Endothelial cell (in vitro differentiated cells): Measurements from ENCODE around the gene FBLN2. TPM values are rescaled to one million over a fixed set of nuclear protein-coding genes. Genes with fewer than 3 reads are reported as not detected.

Source experiments
- DNase-seq: peaks from one replicate; pipeline ENCODE4 v3.0.0; 2021; ENCODE audit warnings: low spot score
- H3K27ac Mint-ChIP-seq: one replicate; pipeline ENCODE4 v1.8.0; 2021; ENCODE audit warnings: mixed read lengths, inconsistent platforms; ENCODE audit not compliant: unreplicated experiment
- H3K27me3 Mint-ChIP-seq: one replicate; pipeline ENCODE4 v1.8.0; 2021; ENCODE audit warnings: mild to moderate bottlenecking, moderate library complexity, mixed read lengths, inconsistent platforms; ENCODE audit not compliant: unreplicated experiment
- H3K36me3 Mint-ChIP-seq: one replicate; pipeline ENCODE4 v1.8.0; 2021; ENCODE audit warnings: mild to moderate bottlenecking, low read depth, mixed read lengths, inconsistent platforms; ENCODE audit not compliant: unreplicated experiment
- H3K4me1 Mint-ChIP-seq: one replicate; pipeline ENCODE4 v1.8.0; 2021; ENCODE audit warnings: mild to moderate bottlenecking, mixed read lengths, inconsistent platforms; ENCODE audit not compliant: unreplicated experiment
- H3K4me3 Mint-ChIP-seq: one replicate; pipeline ENCODE4 v1.8.0; 2021; ENCODE audit warnings: mild to moderate bottlenecking, mixed read lengths, inconsistent platforms; ENCODE audit not compliant: unreplicated experiment
- H3K9me3 Mint-ChIP-seq: one replicate; pipeline ENCODE4 v1.8.0; 2021; ENCODE audit warnings: mixed read lengths, inconsistent platforms; ENCODE audit not compliant: unreplicated experiment
- CTCF ChIP-seq: fragments of 200-600 bp; sonication (generic); IDR thresholded peaks from one replicate; pipeline ENCODE4 v1.5.0; 2021; ENCODE audit warnings: antibody characterized with exemption; ENCODE audit not compliant: unreplicated experiment
- total RNA-seq: library from RNA; stranded (reverse); fragmentation: NEBNext Ultra II Directional; extraction: Animal tissue kit (Norgen Biotek cat#: 25700); gene quantifications from one replicate; pipeline ENCODE4 v1.2.1, GENCODE V29; 2021; ENCODE audit not compliant: unreplicated experiment

FBLN2 gene
- total RNA-seq, 1 donor from 2014 or later, result 10.5 TPM

- Mint-ChIP-seq H3K4me3 (no peak overlapping the region), H3K9me3 (no peaks in the 10 kb centered on the region), H3K27ac (no peak overlapping the region)
These were observed 19.6 kb downstream of the FBLN2 start for GRCh38 chr3:13568515-13569028.

DNA sequence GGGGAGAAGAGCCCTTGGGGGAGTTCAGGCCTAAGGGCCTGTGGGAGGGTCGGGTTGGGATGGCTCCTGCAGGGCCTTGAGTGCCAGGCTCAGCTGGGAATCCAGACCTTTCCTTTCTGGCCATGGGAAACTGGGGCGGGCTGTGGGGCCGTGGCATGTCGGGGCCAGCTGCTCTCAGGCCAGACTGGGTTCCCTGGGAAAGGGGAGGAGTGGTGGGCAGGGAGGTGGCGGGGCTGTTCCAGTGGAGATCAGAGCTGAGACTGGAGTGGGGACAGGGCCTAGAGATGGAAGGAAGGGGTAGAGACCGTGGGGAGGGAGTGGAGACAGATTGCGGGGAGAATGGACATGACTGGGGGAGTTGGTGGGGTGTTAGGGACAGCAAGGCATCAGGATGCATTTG is 20.3 kb downstream of the FBLN2 start:
- H3K27ac Mint-ChIP-seq, result no peak overlapping the region
- peaks cover 7% of the 10 kb centered on the region for H3K4me1 Mint-ChIP-seq
- no peak for DNase-seq

More at GRCh38 chr3:13568515-13569028, 19.6 kb downstream of the FBLN2 start:
- peaks cover 7% of the 10 kb centered on the region for H3K4me1 Mint-ChIP-seq
- peaks cover 12% of the 10 kb centered on the region for H3K27me3 Mint-ChIP-seq
- H3K36me3 Mint-ChIP-seq, result no peaks in the 10 kb centered on the region
- no peak for TF ChIP-seq CTCF
- no peak for DNase-seq

DNA sequence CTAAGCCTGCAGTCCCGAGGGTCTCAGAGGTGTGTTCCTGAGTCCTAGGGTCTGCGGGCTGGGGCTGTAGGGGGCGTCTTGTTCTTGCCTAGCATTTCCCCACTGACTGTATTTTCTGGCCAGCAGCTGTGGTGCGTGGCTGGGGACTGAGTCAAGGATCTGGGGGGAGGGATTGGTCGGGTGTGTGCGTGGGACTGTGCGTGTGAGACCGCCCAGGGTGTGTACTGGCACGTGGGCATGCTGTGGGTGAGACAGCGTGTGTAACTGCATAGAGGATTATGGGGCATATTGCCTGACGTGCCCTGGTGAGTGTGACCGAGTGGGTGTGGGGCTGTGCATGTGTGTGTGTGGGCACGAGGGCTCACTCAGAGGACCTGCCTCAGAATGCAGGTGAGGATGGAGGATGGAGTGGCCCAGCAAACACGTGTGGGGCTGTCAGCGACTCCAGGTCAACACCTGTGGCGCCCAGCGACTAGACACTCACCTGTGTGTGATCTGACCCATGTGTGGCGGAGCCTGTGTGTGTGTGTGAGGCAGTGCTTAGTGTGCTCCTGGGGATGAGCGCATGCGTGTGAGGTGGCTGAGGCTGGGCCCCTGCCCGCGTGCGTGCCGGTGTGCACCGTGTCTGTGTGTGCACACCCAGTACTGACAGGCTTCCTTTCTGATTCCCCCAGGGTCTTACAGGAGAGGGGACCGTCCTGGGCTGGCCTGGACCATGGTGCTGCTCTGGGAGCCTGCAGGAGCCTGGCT is 20.9 kb downstream of the FBLN2 start:
- no peak for DNase-seq
- Mint-ChIP-seq H3K27ac (no peak overlapping the region), H3K9me3 (no peaks in the 10 kb centered on the region), H3K27me3 (peaks cover 12% of the 10 kb centered on the region), H3K36me3 (no peaks in the 10 kb centered on the region), H3K4me1 (peaks cover 9% of the 10 kb centered on the region), H3K4me3 (no peak overlapping the region)
- no peak for TF ChIP-seq CTCF

More for the DNA sequence above, 20.3 kb downstream of the FBLN2 start:
- no peak for TF ChIP-seq CTCF
- Mint-ChIP-seq H3K27me3 (peaks cover 12% of the 10 kb centered on the region), H3K9me3 (no peaks in the 10 kb centered on the region), H3K4me3 (no peak overlapping the region), H3K36me3 (no peaks in the 10 kb centered on the region)

- H3K9me3 Mint-ChIP-seq, result no peaks in the 10 kb centered on the region
- peaks cover 11% of the 10 kb centered on the region for H3K27me3 Mint-ChIP-seq
- H3K36me3 Mint-ChIP-seq, result no peaks in the 10 kb centered on the region
- H3K27ac Mint-ChIP-seq, result no peak overlapping the region
- H3K4me1 Mint-ChIP-seq, result peaks cover 12% of the 10 kb centered on the region
- no peak for TF ChIP-seq CTCF
- no peak for DNase-seq
- H3K4me3 Mint-ChIP-seq, result no peak overlapping the region
These were observed 21.7 kb downstream of the FBLN2 start for GRCh38 chr3:13570391-13571194.
